NT2/D1 (cell line): ENCODE data around the gene SPAG7.

Experiments used
- DNase-seq: peaks from one replicate; pipeline ENCODE4 v3.0.0-alpha.2; 2011; ENCODE audit warnings: low read depth, low spot score
- H3K27me3 ChIP-seq: 2 replicates; pipeline ENCODE4 v1.6.0; 2011; ENCODE audit warnings: mild to moderate bottlenecking; ENCODE audit not compliant: insufficient read length, insufficient read depth
- H3K36me3 ChIP-seq: 2 replicates; pipeline ENCODE4 v1.6.1; 2011; ENCODE audit warnings: mild to moderate bottlenecking, low read length, mixed read lengths; ENCODE audit not compliant: insufficient read depth, insufficient read length
- H3K4me1 ChIP-seq: 2 replicates; pipeline ENCODE4 v1.5.1; 2011; ENCODE audit not compliant: insufficient read depth, insufficient read length
- H3K4me3 ChIP-seq: 2 replicates; pipeline ENCODE4 v1.5.1; 2011; ENCODE audit warnings: low read depth; ENCODE audit not compliant: insufficient read length
- H3K9ac ChIP-seq: 2 replicates; pipeline ENCODE4 v1.6.0; 2011; ENCODE audit warnings: low read depth; ENCODE audit not compliant: insufficient read length
- H3K9me3 ChIP-seq: 2 replicates; pipeline ENCODE4 v1.5.1; 2011; ENCODE audit warnings: mild to moderate bottlenecking, low read length; ENCODE audit not compliant: insufficient read depth
- SUZ12 ChIP-seq: IDR thresholded peaks from 2 replicates; pipeline ENCODE4 v1.6.1; 2011; ENCODE audit not compliant: insufficient read length, insufficient read depth; ENCODE audit errors: extremely low read depth
- YY1 ChIP-seq: IDR thresholded peaks from 2 replicates; pipeline ENCODE4 v1.6.1; 2011; ENCODE audit not compliant: insufficient read length, insufficient read depth
- ZNF274 ChIP-seq: IDR thresholded peaks from 2 replicates; pipeline ENCODE4 v1.6.1; 2011; ENCODE audit warnings: mild to moderate bottlenecking, low read depth, low read length

SPAG7 gene

GRCh38 chr17:4999430-5000093 is 31.9 kb upstream of the SPAG7 start:
- TF ChIP-seq ZNF274 (no peak), YY1 (no peak), SUZ12 (no peak)
- no peaks in the 10 kb centered on the region for H3K27me3 ChIP-seq
- no peak for DNase-seq
- H3K9me3 ChIP-seq = no peaks in the 10 kb centered on the region
- peak overlapping the region; percentile 90 for H3K9ac ChIP-seq
- peak overlapping the region; percentile 85 for H3K4me3 ChIP-seq
- peaks cover 14% of the 10 kb centered on the region for H3K4me1 ChIP-seq
- H3K36me3 ChIP-seq = peaks cover 41% of the 10 kb centered on the region

- TF ChIP-seq ZNF274 (no peak), SUZ12 (no peak), YY1 (no peak)
- peak overlapping the region; percentile 85 for H3K4me3 ChIP-seq
- H3K27me3 ChIP-seq = no peaks in the 10 kb centered on the region
- H3K9ac ChIP-seq = peak overlapping the region; percentile 90
- no peak for DNase-seq
- H3K4me1 ChIP-seq = peaks cover 14% of the 10 kb centered on the region
- H3K36me3 ChIP-seq = peaks cover 34% of the 10 kb centered on the region
- H3K9me3 ChIP-seq = no peaks in the 10 kb centered on the region
Measured at GRCh38 chr17:4998732-4999429, 31.3 kb upstream of the SPAG7 start.

GRCh38 chr17:4998027-4998731 is 30.6 kb upstream of the SPAG7 start:
- Histone ChIP-seq H3K9me3 (no peaks in the 10 kb centered on the region), H3K4me3 (peak overlapping the region; percentile 85), H3K4me1 (peaks cover 14% of the 10 kb centered on the region), H3K9ac (peak overlapping the region; percentile 90), H3K27me3 (no peaks in the 10 kb centered on the region), H3K36me3 (peaks cover 27% of the 10 kb centered on the region)
- TF ChIP-seq ZNF274 (no peak), YY1 (no peak), SUZ12 (no peak)
- peak; percentile 22 for DNase-seq

DNA sequence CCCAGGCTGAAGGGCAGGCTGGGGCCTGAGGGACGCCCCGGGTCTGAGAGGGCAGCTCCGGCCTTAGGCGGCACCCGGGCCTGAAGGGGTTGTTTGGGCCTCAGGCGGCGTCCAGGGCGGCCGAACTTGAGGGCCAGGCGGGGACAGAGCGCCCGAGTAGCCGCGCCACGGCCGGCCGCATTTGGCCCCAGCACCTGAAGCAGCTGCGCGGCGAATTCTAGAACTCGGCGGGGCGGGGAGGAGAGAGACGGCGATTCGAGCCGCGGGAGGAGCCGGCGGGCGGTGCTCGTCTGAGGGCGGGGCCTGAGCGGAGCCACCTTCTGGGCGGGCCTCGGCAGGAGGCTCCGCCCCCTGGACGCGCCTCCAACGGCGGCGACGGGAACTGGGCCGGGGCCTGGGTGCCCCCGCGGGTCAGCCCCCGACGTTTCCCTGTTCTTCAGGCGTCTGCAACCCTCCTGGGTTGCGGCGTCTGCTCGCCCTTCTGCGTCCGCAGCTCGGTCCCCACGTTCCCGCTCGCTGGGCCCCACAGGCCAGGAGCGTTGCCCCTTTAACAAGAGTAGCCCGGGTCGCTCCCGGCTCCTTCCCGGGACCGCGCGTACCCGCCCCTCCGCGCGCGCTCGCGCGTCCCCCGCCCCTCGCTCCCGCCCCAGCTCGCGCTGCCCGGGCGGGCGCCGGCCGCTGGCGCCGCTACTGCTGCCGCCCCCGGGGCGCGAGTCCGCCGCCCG is 29.8 kb upstream of the SPAG7 start, which contains the start of the genes INCA1 and KIF1C:
TSS of gene INCA1 (minus strand) at position 221 of the 725 bp plus-strand sequence. CDS start 3,085 bp downstream, outside the sequence.
TSS of gene KIF1C (plus strand) at position 649 of the 725 bp plus-strand sequence. CDS start 2,297 bp downstream, outside the sequence.
- peak; percentile 69 for DNase-seq
- H3K36me3 ChIP-seq = peaks cover 25% of the 10 kb centered on the region
- peak within 1 kb of the TSS; percentile 85 for H3K4me3 ChIP-seq
- peaks cover 14% of the 10 kb centered on the region for H3K4me1 ChIP-seq
- TF ChIP-seq YY1 (no peak), SUZ12 (no peak), ZNF274 (no peak)
- no peaks in the 10 kb centered on the region for H3K27me3 ChIP-seq
- H3K9me3 ChIP-seq = no peaks in the 10 kb centered on the region
- H3K9ac ChIP-seq = peak within 1 kb of the TSS; percentile 90

GRCh38 chr17:4994081-4994595 is 26.5 kb upstream of the SPAG7 start:
- no peak for DNase-seq
- Histone ChIP-seq H3K4me3 (no peak overlapping the region), H3K9ac (no peak overlapping the region), H3K4me1 (peaks cover 4% of the 10 kb centered on the region), H3K9me3 (no peaks in the 10 kb centered on the region), H3K36me3 (peaks cover 4% of the 10 kb centered on the region), H3K27me3 (no peaks in the 10 kb centered on the region)
- TF ChIP-seq SUZ12 (no peak), ZNF274 (no peak), YY1 (no peak)

- Histone ChIP-seq H3K4me3 (peak overlapping the region; percentile 85), H3K4me1 (peaks cover 4% of the 10 kb centered on the region), H3K9ac (peak overlapping the region; percentile 90), H3K9me3 (no peaks in the 10 kb centered on the region), H3K36me3 (peaks cover 4% of the 10 kb centered on the region), H3K27me3 (no peaks in the 10 kb centered on the region)
- TF ChIP-seq ZNF274 = no peak
- no peak for TF ChIP-seq YY1
- TF ChIP-seq SUZ12 = no peak
- DNase-seq = no peak
Measured at GRCh38 chr17:4987767-4988567, 20.4 kb upstream of the SPAG7 start.
